Measurements from ENCODE around the gene SPRR2D. TPM values are rescaled to one million over a fixed set of nuclear protein-coding genes. Genes with fewer than 3 reads are reported as not detected.
A peak's percentile ranks its signal among the peaks of the same experiment; 100 is the strongest.
"Not testable (repeated sequence)": the region's sequence is repeated elsewhere in the genome, so short reads cannot be mapped to it uniquely, and the experiment has no call there.

The SPRR2D gene
- total RNA-seq, 1 donor from 2014 or later: not detected

DNA sequence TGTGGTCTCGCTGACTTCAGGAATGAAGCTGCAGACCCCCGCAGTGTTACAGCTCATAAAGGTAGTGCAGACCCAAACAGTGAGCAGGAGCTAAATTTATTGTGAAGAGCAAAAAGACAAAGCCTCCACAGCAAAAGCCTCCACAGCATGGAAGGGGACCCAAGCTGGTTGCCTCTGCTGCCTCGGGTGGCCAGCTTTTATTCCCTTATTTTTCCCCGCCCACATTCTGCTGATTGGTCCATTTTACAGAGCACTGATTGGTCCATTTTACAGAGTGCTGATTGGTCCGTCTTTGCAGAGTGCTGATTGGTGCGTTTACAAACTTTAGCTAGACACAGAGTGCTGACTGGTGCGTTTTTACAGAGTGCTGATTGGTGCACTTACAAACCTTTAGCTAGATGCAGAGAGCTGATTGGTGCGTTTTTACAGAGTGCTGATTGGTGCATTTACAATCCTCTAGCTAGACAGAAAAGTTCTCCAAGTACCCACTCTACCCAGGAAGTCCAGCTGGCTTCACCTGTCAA lies 29.6 kb downstream of the SPRR2D start:
- not testable (repeated sequence) for DNase-seq

- DNase-seq: no peak
These were observed 39.5 kb downstream of the SPRR2D start, which contains the start of gene SPRR3 for GRCh38 chr1:153001382-153001781. Gene SPRR3 (plus strand): TSS chr1:153001749. CDS start chr1:153003021, 1,272 bp downstream.

GRCh38 chr1:153000294-153000693 lies 40.6 kb downstream of the SPRR2D start:
- DNase-seq: no peak

DNA sequence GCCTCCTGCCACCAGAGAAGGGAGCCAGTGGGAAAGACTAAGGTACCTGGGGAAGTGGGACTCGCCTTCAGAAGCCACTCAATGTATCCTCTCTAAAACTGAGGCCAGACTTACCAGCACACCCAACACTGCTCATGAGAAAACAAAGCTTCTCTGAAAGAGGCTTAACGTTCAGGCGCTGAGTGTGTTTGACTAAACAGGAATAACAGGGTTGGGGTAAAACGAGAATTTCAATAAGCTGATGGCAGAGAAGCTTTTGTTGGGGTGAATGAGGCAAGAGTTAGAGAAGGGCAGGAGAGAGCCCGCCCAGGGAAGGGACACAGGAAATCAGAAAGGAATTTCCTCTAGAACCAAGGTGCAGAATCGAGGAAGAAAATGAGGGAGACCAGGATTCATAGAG lies 41.1 kb downstream of the SPRR2D start:
- DNase-seq: peak; percentile 20

DNA sequence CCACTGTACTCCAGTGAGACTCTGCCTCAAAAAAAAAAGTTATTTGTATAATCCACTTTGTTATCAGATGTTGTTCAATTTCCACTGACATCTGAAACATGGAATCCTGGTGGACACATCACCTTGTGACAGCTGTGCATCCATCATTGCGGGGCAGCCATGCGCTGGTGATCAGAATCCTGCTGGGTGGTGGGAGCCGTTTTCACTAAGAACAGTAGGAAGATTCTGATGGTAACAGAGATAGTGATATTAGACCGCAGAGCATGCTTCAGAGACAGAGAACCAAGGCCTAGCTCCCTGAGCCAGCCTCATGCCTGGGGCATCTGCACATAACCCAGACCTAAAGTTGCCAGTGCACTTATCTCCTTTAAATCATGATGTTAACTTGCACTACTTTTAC lies 42.4 kb downstream of the SPRR2D start:
- DNase-seq: no peak

DNA sequence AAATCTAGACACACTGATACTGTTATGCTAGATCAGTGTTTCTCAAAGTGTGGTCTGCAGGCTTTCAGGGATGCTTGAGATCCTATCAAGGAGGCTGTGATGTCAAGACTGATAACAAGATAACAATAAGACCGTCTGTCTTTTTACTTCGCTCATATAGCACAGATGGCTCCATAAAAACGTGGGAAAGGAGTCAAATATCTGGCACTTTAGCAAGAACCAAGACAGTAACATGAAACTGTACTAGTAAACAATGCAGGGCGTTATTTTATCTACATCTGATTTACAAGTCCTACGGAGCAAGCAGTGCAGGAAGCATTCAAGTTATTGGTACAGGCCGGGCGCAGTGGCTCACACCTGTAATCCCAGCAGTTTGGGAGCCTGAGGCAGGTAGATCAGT lies 43.0 kb downstream of the SPRR2D start:
- DNase-seq: no peak

DNA sequence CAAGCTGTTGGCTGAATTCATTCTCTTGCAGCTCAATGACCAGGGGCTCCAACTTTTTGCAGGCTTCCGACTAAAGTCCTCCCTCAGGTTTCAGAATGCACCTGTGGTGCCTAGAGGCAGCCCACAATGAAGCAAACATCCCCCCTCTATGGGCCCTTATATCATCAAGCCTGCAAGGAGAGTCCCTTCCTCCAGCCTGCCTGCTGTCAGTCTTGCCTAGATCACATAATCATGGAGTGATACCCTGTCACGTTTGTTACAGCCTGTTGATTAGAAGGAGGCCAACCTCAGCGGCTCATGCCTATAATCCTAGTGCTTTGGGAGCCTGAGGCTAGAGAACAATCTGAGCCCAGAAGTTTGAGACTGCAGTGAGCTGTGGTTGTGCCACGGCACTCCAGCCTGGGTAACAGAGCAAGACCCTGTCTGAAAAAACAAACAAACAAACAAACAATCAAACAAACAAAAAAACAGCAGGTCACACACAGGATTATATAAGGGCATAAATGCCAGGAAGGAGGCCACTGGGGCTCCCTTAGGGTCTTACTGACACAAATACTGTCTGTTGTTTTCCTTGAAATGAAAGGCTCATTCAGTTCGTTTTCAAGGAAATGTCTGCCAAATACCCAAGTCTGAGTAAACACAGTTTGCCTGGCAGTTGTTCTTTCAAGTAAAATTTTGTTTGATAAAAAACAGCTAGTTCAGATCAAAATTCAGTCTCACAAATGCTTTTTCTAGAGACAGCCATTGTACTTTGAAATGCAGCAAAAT lies 44.1 kb downstream of the SPRR2D start:
- DNase-seq: peak; percentile 19

- DNase-seq: no peak
These were observed 45.1 kb downstream of the SPRR2D start for GRCh38 chr1:152995842-152996241.

DNA sequence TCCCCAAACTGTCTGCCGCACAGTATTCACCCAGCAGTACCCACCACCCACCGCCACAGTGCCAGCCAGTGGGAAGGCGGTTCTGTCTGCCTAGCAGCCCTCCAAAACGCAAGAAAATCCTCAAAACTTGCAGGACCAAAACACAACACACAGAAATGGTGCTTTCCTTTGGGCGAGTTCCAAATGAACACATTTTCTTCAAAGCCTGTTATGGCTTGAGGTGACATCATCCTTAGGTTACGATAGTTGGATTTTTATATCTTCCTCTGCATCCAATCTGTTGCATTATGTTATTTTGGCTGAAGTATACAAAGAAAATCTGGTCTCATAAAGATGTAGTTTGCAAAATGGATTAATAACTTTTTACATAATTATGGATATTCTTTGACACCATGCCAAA lies 47.7 kb downstream of the SPRR2D start:
- no peak for DNase-seq

Small RNA genes within 50 kb of the gene (small RNA-seq; reads per million reads assigned to genes)
- not detected for gene AL356867.1 (ENCODE audit: low replicate concordance)
- not detected for gene RF00322 (ENCODE audit: low replicate concordance)

Other genes with a start within 250 kb of the SPRR2D start
- gene LCE1D, start 244.4 kb downstream of the SPRR2D start, total RNA-seq: not detected
- gene LCE1C, start 234.5 kb downstream of the SPRR2D start, total RNA-seq: not detected
- gene LCE1B, start 229.1 kb downstream of the SPRR2D start, total RNA-seq: not detected
- gene LCE1A, start 213.6 kb downstream of the SPRR2D start, total RNA-seq: not detected
- not detected for gene LCE6A, start 198.3 kb downstream of the SPRR2D start, total RNA-seq
- gene LCE7A, start 181.1 kb downstream of the SPRR2D start, total RNA-seq: not detected
- not detected for gene SMCP, start 162.8 kb downstream of the SPRR2D start, total RNA-seq
- 7.7 TPM for gene IVL, start 132.6 kb downstream of the SPRR2D start, total RNA-seq
- gene SPRR5, start 93.9 kb downstream of the SPRR2D start, total RNA-seq: not detected
- gene SPRR4, start 70.5 kb downstream of the SPRR2D start, total RNA-seq: not detected
- not detected for gene SPRR1A, start 57.0 kb downstream of the SPRR2D start, total RNA-seq
- gene SPRR3, start 39.4 kb downstream of the SPRR2D start, total RNA-seq: 58.0 TPM
- gene SPRR1B, start 9.9 kb downstream of the SPRR2D start, total RNA-seq: 1.3 TPM
- 3.1 TPM for gene SPRR2A, start 16.4 kb upstream of the SPRR2D start, total RNA-seq
- gene SPRR2B, start 30.5 kb upstream of the SPRR2D start, total RNA-seq: not detected
- gene SPRR2E, start 53.4 kb upstream of the SPRR2D start, total RNA-seq: not detected
- not detected for gene SPRR2F, start 72.4 kb upstream of the SPRR2D start, total RNA-seq
- not detected for gene SPRR2G, start 109.8 kb upstream of the SPRR2D start, total RNA-seq
- not detected for gene LELP1, start 162.3 kb upstream of the SPRR2D start, total RNA-seq
- not detected for gene PRR9, start 176.5 kb upstream of the SPRR2D start, total RNA-seq
- not detected for gene LORICRIN, start 218.6 kb upstream of the SPRR2D start, total RNA-seq